Measurements from ENCODE around the gene DNAI7.

Gene DNAI7

GRCh38 chr12:25213338-25213737 is 18.4 kb upstream of the DNAI7 start:
- no peak for DNase-seq (ENCODE audit: low read depth)
- no peak overlapping the region for H3K4me3 ChIP-seq (ENCODE audit: control insufficient read depth, low read depth, low read length)
- no peak for TF ChIP-seq CTCF (conservative IDR thresholded peaks at IDR 0.05; ENCODE audit: control insufficient read depth, insufficient read depth, low read depth, low read length)

GRCh38 chr12:25208554-25208953 is 13.6 kb upstream of the DNAI7 start:
- no peak for DNase-seq (ENCODE audit: low read depth)
- H3K4me3 ChIP-seq (ENCODE audit: control insufficient read depth, low read depth, low read length), result no peak overlapping the region
- TF ChIP-seq CTCF (conservative IDR thresholded peaks at IDR 0.05; ENCODE audit: control insufficient read depth, insufficient read depth, low read depth, low read length), result no peak

- no peak overlapping the region for H3K4me3 ChIP-seq (ENCODE audit: control insufficient read depth, low read depth, low read length)
- TF ChIP-seq CTCF (conservative IDR thresholded peaks at IDR 0.05; ENCODE audit: control insufficient read depth, insufficient read depth, low read depth, low read length), result no peak
- no peak for DNase-seq (ENCODE audit: low read depth)
Measured at GRCh38 chr12:25207846-25208245, 12.9 kb upstream of the DNAI7 start.

- TF ChIP-seq CTCF (conservative IDR thresholded peaks at IDR 0.05; ENCODE audit: control insufficient read depth, insufficient read depth, low read depth, low read length), result no peak
- H3K4me3 ChIP-seq (ENCODE audit: control insufficient read depth, low read depth, low read length), result no peak overlapping the region
- DNase-seq (ENCODE audit: low read depth), result no peak
Measured at GRCh38 chr12:25207411-25207810, 12.5 kb upstream of the DNAI7 start.

- no peak for TF ChIP-seq CTCF (conservative IDR thresholded peaks at IDR 0.05; ENCODE audit: control insufficient read depth, insufficient read depth, low read depth, low read length)
- no peak for DNase-seq (ENCODE audit: low read depth)
- H3K4me3 ChIP-seq (ENCODE audit: control insufficient read depth, low read depth, low read length), result no peak overlapping the region
Measured at GRCh38 chr12:25202137-25202536, 7.2 kb upstream of the DNAI7 start.

GRCh38 chr12:25200703-25201102 is 5.7 kb upstream of the DNAI7 start:
- no peak for TF ChIP-seq CTCF (conservative IDR thresholded peaks at IDR 0.05; ENCODE audit: control insufficient read depth, insufficient read depth, low read depth, low read length)
- peak; percentile 24 for DNase-seq (ENCODE audit: low read depth)
- H3K4me3 ChIP-seq (ENCODE audit: control insufficient read depth, low read depth, low read length), result no peak overlapping the region

GRCh38 chr12:25197608-25198007 is 2.6 kb upstream of the DNAI7 start:
- no peak for TF ChIP-seq CTCF (conservative IDR thresholded peaks at IDR 0.05; ENCODE audit: control insufficient read depth, insufficient read depth, low read depth, low read length)
- H3K4me3 ChIP-seq (ENCODE audit: control insufficient read depth, low read depth, low read length), result no peak overlapping the region
- DNase-seq (ENCODE audit: low read depth), result no peak
